WI38 (cell line): ENCODE results near the gene NCF2.

Source experiments
- H3K4me3 ChIP-seq: 2 replicates; pipeline ENCODE4 v1.5.1; 2011; ENCODE audit warnings: low read depth, mild to moderate bottlenecking, control low read depth, low read length
- CTCF ChIP-seq: IDR thresholded peaks from 2 replicates; pipeline ENCODE4 v1.5.1; 2012; ENCODE audit warnings: low read depth, mild to moderate bottlenecking, control low read depth, low read length

The NCF2 gene

GRCh38 chr1:183592733-183593132, 2.5 kb upstream of the NCF2 start:
- TF ChIP-seq CTCF, result no peak
- no peak overlapping the region for H3K4me3 ChIP-seq

- H3K4me3 ChIP-seq, result no peak overlapping the region
- TF ChIP-seq CTCF, result no peak
Measured at GRCh38 chr1:183589874-183590243, 400 bp downstream of the NCF2 start.

- no peak for TF ChIP-seq CTCF
- H3K4me3 ChIP-seq, result no peak overlapping the region
Measured at GRCh38 chr1:183589384-183589783, 875 bp downstream of the NCF2 start.

- TF ChIP-seq CTCF, result no peak
- no peak overlapping the region for H3K4me3 ChIP-seq
Measured at GRCh38 chr1:183588827-183589226, 1.4 kb downstream of the NCF2 start.

GRCh38 chr1:183586926-183587325, 3.3 kb downstream of the NCF2 start:
- no peak overlapping the region for H3K4me3 ChIP-seq
- TF ChIP-seq CTCF, result no peak

- H3K4me3 ChIP-seq, result no peak overlapping the region
- TF ChIP-seq CTCF, result no peak
Measured at GRCh38 chr1:183586455-183586854, 3.8 kb downstream of the NCF2 start.

GRCh38 chr1:183585038-183585437, 5.2 kb downstream of the NCF2 start:
- no peak for TF ChIP-seq CTCF

More at GRCh38 chr1:183585038-183585437, 5.2 kb downstream of the NCF2 start:
- H3K4me3 ChIP-seq, result no peak overlapping the region
